Measurements from ENCODE around the gene NR1H4.

NR1H4 gene

GRCh38 chr12:100528471-100529127 lies 54.9 kb downstream of the NR1H4 start:
- no peak overlapping the region for H3K4me3 ChIP-seq (ENCODE audit: low read depth, low read length)
- TF ChIP-seq CTCF (IDR thresholded peaks at IDR 0.05; ENCODE audit: low read depth, low read length) = no peak

- H3K4me3 ChIP-seq (ENCODE audit: low read depth, low read length) = no peak overlapping the region
- TF ChIP-seq CTCF (IDR thresholded peaks at IDR 0.05; ENCODE audit: low read depth, low read length) = no peak
Measured at GRCh38 chr12:100529756-100530350, 56.2 kb downstream of the NR1H4 start.

GRCh38 chr12:100533376-100533775 lies 59.7 kb downstream of the NR1H4 start:
- TF ChIP-seq CTCF (IDR thresholded peaks at IDR 0.05; ENCODE audit: low read depth, low read length) = no peak
- H3K4me3 ChIP-seq (ENCODE audit: low read depth, low read length) = no peak overlapping the region

- no peak for TF ChIP-seq CTCF (IDR thresholded peaks at IDR 0.05; ENCODE audit: low read depth, low read length)
- H3K4me3 ChIP-seq (ENCODE audit: low read depth, low read length) = no peak overlapping the region
Measured at GRCh38 chr12:100534625-100535227, 61.1 kb downstream of the NR1H4 start.

- no peak overlapping the region for H3K4me3 ChIP-seq (ENCODE audit: low read depth, low read length)
- no peak for TF ChIP-seq CTCF (IDR thresholded peaks at IDR 0.05; ENCODE audit: low read depth, low read length)
Measured at GRCh38 chr12:100539202-100539601, 65.5 kb downstream of the NR1H4 start.

- H3K4me3 ChIP-seq (ENCODE audit: low read depth, low read length) = no peak overlapping the region
- no peak for TF ChIP-seq CTCF (IDR thresholded peaks at IDR 0.05; ENCODE audit: low read depth, low read length)
Measured at GRCh38 chr12:100544165-100544564, 70.5 kb downstream of the NR1H4 start.

- H3K4me3 ChIP-seq (ENCODE audit: low read depth, low read length) = no peak overlapping the region
- TF ChIP-seq CTCF (IDR thresholded peaks at IDR 0.05; ENCODE audit: low read depth, low read length) = no peak
Measured at GRCh38 chr12:100545092-100545491, 71.4 kb downstream of the NR1H4 start.

Measured in WI38 (cell line).